Ascending aorta (tissue), 2 donors: Measurements from ENCODE around the gene CEP131. TPM values are rescaled to one million over a fixed set of nuclear protein-coding genes. Genes with fewer than 3 reads are reported as not detected.

ENCODE experiments used
- DNase-seq, 2 donors: peaks; one replicate each; pipeline ENCODE4 v3.0.0-alpha.2; 2019; ENCODE audit warnings: low spot score in 2 of 2
- H3K27ac ChIP-seq, 2 donors: fragments of 200-600 bp; sonication (generic); one replicate each; pipeline ENCODE4 v1.5.1; 2016 to 2017; ENCODE audit warnings: mild to moderate bottlenecking in 1 of 2
- H3K27me3 ChIP-seq: fragments of 200-600 bp; sonication (generic); one replicate; pipeline ENCODE4 v1.5.1; 2017
- H3K36me3 ChIP-seq, 2 donors: fragments of 200-600 bp; sonication (generic); one replicate each; pipeline ENCODE4 v1.5.1; 2016
- H3K4me1 ChIP-seq, 2 donors: fragments of 200-600 bp; sonication (generic); one replicate each; pipeline ENCODE4 v1.5.1; 2016 to 2017; ENCODE audit warnings: mild to moderate bottlenecking in 1 of 2
- H3K4me3 ChIP-seq, 2 donors: fragments of 200-600 bp; sonication (generic); one replicate each; pipeline ENCODE4 v1.5.1; 2016 to 2017; ENCODE audit warnings: mild to moderate bottlenecking in 1 of 2
- H3K9me3 ChIP-seq, 2 donors: fragments of 200-600 bp; sonication (generic); one replicate each; pipeline ENCODE4 v1.5.1; 2016
- CTCF ChIP-seq, 3 experiments: fragments of 200-600 bp in 2 of 3; fragments of 450-650 bp in 1 of 3; sonication (generic) in 2 of 3; IDR thresholded peaks; one replicate each; pipeline ENCODE4 v1.5.1; 2016 to 2019; ENCODE audit warnings: antibody characterized with exemption in 3 of 3, mild to moderate bottlenecking in 1 of 3, moderate library complexity in 1 of 3
- intact Hi-C: fragments of 100-400 bp; cut with DNase I; formaldehyde crosslinking; loops from one replicate; pipeline ENCODE4 v1.15.1; 2023
- total RNA-seq: library from RNA; depleted of rRNA; stranded (reverse); fragments of >200 nt; gene quantifications from one replicate; pipeline ENCODE4 v1.1.0, GENCODE V29; 2016

The CEP131 gene
- total RNA-seq, 1 donor from 2014 or later: 6.7 TPM

DNA sequence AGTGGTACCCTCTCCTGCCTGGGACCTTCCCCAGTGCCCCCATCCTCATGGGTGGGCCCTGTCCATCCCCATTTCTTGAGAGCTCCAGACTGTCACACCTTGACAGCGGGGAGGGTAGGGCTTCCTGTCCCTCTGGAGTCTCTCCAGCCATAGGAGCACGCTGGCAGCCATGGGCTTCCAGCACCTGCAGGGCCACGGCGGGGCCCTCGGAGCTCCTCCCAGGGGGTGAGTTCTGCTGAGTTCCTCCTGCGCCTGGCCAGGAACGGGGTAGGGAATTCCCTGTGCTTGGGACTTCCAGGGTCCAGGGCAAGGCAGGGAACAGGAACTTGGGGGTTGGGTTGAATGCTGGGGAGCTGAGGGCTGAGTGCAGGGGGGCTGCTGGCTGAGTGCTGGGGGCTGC, 33.7 kb downstream of the CEP131 start:
- Histone ChIP-seq H3K4me3 (no peak overlapping the region), H3K36me3 (no peaks in the 10 kb centered on the region), H3K9me3 (no peaks in the 10 kb centered on the region), H3K27me3 (no peaks in the 10 kb centered on the region), H3K4me1 (no peaks in the 10 kb centered on the region), H3K27ac (no peak overlapping the region)
- DNase-seq: no peak
- TF ChIP-seq CTCF (IDR thresholded peaks at IDR 0.05): no peak
- intact Hi-C loops: no loop called here

- H3K4me1 ChIP-seq: no peaks in the 10 kb centered on the region
- H3K36me3 ChIP-seq: no peaks in the 10 kb centered on the region
- intact Hi-C loops: no loop called here
- no peaks in the 10 kb centered on the region for H3K27me3 ChIP-seq
- H3K4me3 ChIP-seq: no peak overlapping the region
- no peak overlapping the region for H3K27ac ChIP-seq
- H3K9me3 ChIP-seq: no peaks in the 10 kb centered on the region
- no peak for DNase-seq
- no peak for TF ChIP-seq CTCF (IDR thresholded peaks at IDR 0.05)
These were observed 34.3 kb downstream of the CEP131 start for GRCh38 chr17:81188491-81188840.

DNA sequence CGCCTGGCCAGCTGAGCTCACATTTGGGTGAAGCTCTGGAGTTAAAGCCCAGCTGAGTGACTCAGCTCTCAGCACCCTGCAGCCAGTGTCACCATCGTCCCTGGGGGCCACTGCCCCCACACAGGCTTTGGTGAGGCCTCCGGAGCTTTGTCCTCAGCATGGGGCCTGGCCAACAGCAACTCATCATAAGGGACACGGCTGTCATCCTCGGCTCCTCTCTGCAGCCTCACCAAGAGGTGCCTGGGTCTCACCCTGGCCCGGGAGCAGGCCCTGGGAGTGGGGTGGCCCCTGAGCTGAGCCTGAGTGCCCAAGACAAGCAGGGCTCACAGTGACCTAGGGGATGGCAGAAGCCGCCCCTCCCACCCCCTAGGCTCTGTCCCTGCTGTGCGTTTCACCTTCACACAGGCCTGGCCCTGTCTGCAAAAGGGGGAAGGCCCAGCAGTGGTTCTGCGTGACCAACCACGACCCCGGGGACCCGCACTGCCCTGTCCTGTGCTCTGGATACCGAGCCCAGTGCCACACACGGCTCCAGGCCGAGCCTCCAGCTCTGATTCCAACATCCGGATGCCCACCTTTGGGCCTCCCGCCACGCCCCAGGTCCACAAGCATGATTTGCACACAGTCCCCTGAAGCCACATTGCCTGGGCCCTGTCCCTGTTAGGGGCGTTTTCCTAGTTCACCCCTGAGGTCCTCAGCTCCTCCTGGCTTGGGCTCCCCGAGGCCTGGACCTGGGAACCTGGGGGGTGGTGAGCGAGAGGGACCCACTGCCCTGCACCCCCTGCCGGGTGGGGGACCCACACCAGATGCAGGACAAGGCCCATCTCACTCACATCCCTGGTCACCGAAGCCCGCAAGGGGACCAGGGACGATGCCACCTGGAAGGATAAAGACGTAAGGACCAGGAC, 34.9 kb downstream of the CEP131 start:
- intact Hi-C loops: no loop called here
- no peaks in the 10 kb centered on the region for H3K9me3 ChIP-seq
- no peaks in the 10 kb centered on the region for H3K36me3 ChIP-seq
- no peaks in the 10 kb centered on the region for H3K4me1 ChIP-seq
- H3K4me3 ChIP-seq: no peak overlapping the region
- TF ChIP-seq CTCF (IDR thresholded peaks at IDR 0.05): no peak
- no peak overlapping the region for H3K27ac ChIP-seq
- DNase-seq: no peak
- H3K27me3 ChIP-seq: no peaks in the 10 kb centered on the region

- intact Hi-C loops: no loop called here
These were observed 35.6 kb downstream of the CEP131 start for GRCh38 chr17:81187120-81187519.

GRCh38 chr17:81186203-81186602, 36.6 kb downstream of the CEP131 start:
- Histone ChIP-seq H3K27ac (no peak overlapping the region), H3K27me3 (no peaks in the 10 kb centered on the region), H3K36me3 (no peaks in the 10 kb centered on the region), H3K4me1 (no peaks in the 10 kb centered on the region), H3K9me3 (no peaks in the 10 kb centered on the region), H3K4me3 (no peak overlapping the region)
- no peak for DNase-seq
- TF ChIP-seq CTCF (IDR thresholded peaks at IDR 0.05): no peak
- intact Hi-C loops: no loop called here

More at GRCh38 chr17:81187120-81187519, 35.6 kb downstream of the CEP131 start:
- Histone ChIP-seq H3K36me3 (no peaks in the 10 kb centered on the region), H3K4me1 (no peaks in the 10 kb centered on the region), H3K9me3 (no peaks in the 10 kb centered on the region), H3K27me3 (no peaks in the 10 kb centered on the region), H3K27ac (no peak overlapping the region), H3K4me3 (no peak overlapping the region)
- no peak for DNase-seq
- TF ChIP-seq CTCF (IDR thresholded peaks at IDR 0.05): no peak
